H1 (cell line): ENCODE measurements around the gene CPA1. TPM values are rescaled to one million over a fixed set of nuclear protein-coding genes. Genes with fewer than 3 reads are reported as not detected.

Experiments
- CBX5 ChIP-seq: fragments of 300-800, 300-1000 bp; sonication (generic); IDR thresholded peaks from 2 replicates; pipeline ENCODE4 v1.7.1; 2016; ENCODE audit warnings: antibody characterized with exemption, low read length, low read depth
- HDAC6 ChIP-seq: IDR thresholded peaks from one replicate; pipeline ENCODE4 v1.7.1; 2012; ENCODE audit warnings: low read depth, mild to moderate bottlenecking, inconsistent platforms, low read length, moderate library complexity
- NANOG ChIP-seq: IDR thresholded peaks from 2 replicates; pipeline ENCODE4 v1.6.1; 2011; ENCODE audit warnings: low read length, low read depth, mild to moderate bottlenecking, inconsistent platforms; ENCODE audit not compliant: insufficient read depth, poor library complexity, severe bottlenecking
- SIN3A ChIP-seq, 2 experiments: IDR thresholded peaks in 1 of 2; conservative IDR thresholded peaks in 1 of 2; 2 replicates each; pipeline ENCODE4 v1.6.1; 2011 to 2012; ENCODE audit warnings: low read length in 2 of 2, improper control_type of control experiment in 1 of 2, low read depth in 1 of 2, mild to moderate bottlenecking in 1 of 2
- SP2 ChIP-seq: IDR thresholded peaks from 2 replicates; pipeline ENCODE4 v1.6.1; 2012; ENCODE audit warnings: mild to moderate bottlenecking, low read length, inconsistent platforms
- TCF12 ChIP-seq: IDR thresholded peaks from 2 replicates; pipeline ENCODE4 v1.6.1; 2011; ENCODE audit warnings: low read depth, mild to moderate bottlenecking, low read length
- polyA plus RNA-seq, 7 experiments: library from polyadenylated mRNA; depleted of rRNA in 3 of 7; stranded (reverse) in 5 of 7; unstranded in 2 of 7; fragments of >200 nt in 5 of 7; fragments of 200-250 nt in 2 of 7; gene quantifications; 1 replicate in 5 of 7; 2 replicates in 1 of 7; 4 replicates in 1 of 7; pipeline versions ENCODE4 v1.2.1 to v1.2.3, GENCODE V29; 2011 to 2013; ENCODE audit warnings: missing spikeins in 2 of 7, mixed read lengths in 2 of 7
- total RNA-seq: library from RNA; stranded (reverse); fragmentation: NEBNext Ultra II Directional; extraction: Animal tissue kit (Norgen Biotek cat#: 25700); gene quantifications from 2 replicates; pipeline ENCODE4 v1.2.1, GENCODE V29; 2021

CPA1 gene
- total and polyA plus RNA-seq, 2 of the 8 experiments (the other 6 are each of a cell fraction or from before 2014, with no cell fraction given), result not detected

- no peak for TF ChIP-seq NANOG
- TF ChIP-seq TCF12, result no peak
- no peak for TF ChIP-seq SIN3A (conservative IDR thresholded peaks at IDR 0.05 in 1 of 2, IDR thresholded peaks at IDR 0.05 in 1 of 2; ENCODE audit: low read depth in 1 of 2, low read length in 2 of 2)
- TF ChIP-seq SP2, result no peak
- no peak for TF ChIP-seq CBX5
- TF ChIP-seq HDAC6, result no peak
These were observed 10.3 kb upstream of the CPA1 start (continued) for GRCh38 chr7:130369831-130370550.
